Renal cortex interstitium (tissue), 11 donors: ENCODE data around the gene SYNM. TPM values are rescaled to one million over a fixed set of nuclear protein-coding genes. Genes with fewer than 3 reads are reported as not detected.
A peak's percentile ranks its signal among the peaks of the same experiment; 100 is the strongest.

Experiments used
- DNase-seq, 11 donors: peaks; one replicate each; pipeline ENCODE4 v3.0.0-alpha.2; 2013; ENCODE audit warnings: low read depth in 9 of 11, low spot score in 4 of 11; ENCODE audit errors: extremely low read depth in 1 of 11
- polyA plus RNA-seq, 3 donors: library from polyadenylated mRNA; unstranded; fragments of 120-200 nt; gene quantifications; one replicate each; pipeline ENCODE4 v1.2.1, GENCODE V29; 2013; ENCODE audit not compliant: insufficient read length in 3 of 3

The SYNM gene
- polyA plus RNA-seq, 3 donors, result 1.8 to 2.2 (median 1.9) TPM

DNA sequence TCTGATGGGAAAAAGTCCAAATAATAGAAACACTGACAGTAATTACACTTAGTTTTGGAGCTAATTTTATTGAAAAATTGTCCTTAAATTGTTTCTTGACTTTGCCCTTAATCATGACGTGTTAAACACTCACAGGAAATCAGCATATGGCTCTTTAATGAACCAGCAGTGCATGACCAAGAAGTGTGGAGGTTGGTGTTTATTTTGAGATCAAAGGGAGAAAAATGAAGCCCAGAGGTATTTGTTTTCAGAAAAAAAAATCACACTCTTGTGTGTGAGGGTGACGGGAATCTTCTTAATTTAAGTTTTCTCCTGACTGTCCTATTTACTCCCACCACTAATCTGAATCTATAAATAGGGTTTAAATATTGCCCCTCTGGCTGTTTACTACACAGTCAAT, 28.8 kb upstream of the SYNM start:
- DNase-seq, result no peak

DNA sequence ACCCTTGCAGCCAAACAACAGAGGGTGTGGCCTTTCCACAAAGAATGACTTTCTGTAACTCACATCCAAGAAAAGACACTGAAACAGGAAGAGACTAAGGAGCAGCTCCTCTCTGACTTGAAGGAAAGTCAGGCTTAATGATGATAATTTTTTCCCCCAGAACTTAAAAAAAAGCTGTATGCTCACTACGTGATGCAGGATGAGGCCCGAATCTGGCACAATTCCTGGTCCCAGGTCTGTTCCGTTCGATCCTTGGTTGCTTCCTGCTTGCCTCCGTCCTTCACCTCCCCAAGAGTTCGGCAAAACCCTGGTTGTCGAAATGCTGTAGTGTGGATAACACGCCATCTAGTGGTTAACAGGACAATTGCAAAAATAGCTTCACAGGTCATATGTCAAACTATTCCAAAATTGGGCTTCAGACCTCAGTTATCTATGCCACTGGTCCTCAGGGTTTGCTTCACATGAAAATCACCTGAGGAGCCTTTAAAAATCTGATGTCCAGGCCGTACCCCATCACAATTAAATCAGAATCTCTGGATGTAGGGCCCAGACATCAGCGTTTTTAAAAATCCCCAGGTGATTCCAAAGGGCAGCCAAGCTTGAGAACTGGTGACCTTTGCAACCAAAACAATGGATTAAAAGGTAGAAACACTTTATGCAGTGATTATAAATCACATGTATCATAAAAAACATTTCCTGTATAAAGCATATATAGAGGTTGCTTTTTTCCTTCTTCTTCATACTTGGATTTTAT, 28.1 kb upstream of the SYNM start:
- peak in 10 of 11 donors; percentile 46 to 75 (median 62) for DNase-seq

DNA sequence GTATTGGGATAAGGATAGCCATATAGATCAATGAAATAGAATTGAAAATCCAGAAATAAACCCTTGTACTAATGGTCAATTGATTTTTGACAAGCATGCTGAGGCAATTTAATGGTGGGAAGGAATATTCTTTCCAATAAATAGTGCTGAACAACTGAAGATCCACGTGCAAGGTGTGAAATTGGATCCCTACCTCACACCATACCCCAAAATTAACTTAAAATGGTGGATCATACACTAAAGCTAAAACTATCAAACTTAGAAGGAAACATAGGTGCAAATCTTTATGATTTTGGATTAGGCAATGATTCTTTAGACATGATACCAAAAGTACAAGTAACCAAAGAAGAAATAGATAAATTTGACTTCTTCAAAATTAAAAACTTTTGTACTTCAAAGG, 22.1 kb upstream of the SYNM start:
- DNase-seq, result no peak

DNA sequence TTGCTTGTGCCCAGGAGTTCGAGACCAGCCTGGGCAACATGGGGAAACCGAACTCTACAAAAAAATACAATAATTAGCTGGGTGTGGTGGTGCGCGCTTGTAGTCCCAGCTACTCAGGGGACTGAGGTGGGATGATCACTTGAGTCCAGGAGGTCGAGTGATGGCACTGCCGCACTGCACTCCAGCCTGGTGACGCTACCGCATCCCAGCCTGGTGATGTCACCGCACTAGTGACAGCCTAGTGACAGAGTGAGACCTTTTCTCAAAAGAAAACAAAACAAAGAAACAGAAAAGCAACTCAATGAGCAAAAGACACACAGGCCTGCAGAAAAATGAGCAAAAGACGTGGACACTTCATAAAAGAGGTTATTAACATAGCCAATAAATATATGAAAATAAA, 19.9 kb upstream of the SYNM start:
- no peak for DNase-seq

DNA sequence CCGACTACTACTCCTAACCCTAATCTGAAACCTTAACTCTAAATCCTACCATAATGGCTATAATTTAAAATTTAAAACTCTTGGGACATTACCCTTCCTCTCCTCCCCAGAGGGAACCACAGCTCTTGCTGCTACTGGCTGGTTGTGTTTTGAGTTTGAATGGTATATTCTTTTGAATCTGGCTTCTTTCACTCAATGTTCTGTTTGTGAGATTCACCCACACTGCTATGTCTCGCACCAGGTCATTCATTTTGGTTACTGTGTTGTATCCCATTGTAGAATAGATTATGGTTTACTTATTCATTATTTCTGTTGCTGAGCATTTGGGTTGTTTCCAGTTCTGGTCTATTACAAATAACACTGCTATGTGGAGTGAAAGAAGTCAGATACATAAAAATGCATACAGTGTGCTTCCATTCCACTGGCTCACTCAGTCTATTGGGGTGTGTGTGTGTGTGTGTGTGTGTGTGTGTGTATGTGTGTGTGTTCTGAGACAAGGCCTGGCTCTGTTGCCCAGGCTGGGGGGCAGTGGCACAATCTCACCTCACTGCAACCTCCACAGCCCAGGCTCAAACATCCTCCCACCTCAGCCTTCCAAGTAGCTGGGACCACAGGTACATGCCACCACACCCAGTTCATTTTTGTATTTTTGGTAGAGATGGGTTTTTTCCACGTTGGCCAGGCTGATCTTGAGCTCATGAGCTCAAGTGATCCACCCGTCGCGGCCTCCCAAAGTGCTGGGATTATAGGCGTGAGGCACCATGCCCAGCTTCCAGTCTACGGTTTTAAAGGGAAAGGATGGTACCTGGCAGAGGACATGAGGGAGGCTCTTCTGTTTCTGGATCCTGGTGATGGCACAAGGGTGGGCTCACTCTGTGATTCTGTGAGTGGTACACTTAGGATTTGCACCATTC, 19.2 kb upstream of the SYNM start:
- no peak for DNase-seq

DNA sequence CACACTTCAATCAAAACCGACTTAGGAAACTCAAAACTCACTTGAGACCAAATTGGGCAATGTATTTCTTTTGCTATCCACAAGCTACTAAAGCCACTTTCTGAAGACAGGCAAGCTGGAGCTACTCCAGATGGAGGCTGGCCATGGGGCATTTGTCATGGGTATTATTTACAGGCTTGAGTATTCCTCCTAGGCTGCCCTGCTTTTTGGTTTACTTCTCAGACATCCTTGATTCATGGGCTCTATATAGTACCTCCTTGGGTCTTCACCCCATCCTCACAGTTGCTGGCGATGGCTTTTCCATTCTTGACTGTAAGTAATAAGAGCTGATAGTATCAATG, 18.6 kb upstream of the SYNM start:
- DNase-seq, result no peak

DNA sequence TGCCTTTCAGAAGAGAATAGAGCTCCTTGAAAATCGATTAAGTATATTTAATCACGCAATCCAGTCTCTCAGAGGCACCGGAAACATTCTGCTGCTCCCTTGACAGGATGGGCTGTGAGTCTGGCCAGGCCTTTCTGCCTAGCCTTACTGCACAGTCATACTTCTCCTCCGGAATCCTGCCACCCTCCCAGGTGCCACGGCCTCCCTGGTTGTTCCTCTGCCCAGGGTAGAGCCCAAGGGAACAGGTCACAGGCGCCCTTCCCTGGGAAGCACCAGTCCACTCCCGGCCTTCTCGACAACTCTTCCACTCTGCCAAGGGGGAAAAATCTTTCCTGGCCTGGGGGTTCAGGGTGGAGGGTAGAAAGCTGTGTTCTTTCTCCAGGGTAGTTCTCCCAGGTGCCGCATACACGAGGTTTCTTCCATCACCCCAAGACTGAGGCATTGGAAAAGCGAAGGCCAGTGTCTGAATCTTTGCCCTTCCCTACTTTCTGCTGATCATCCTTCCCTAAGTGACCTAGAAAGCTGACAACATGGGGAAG, 17.4 kb upstream of the SYNM start:
- DNase-seq, result no peak

DNA sequence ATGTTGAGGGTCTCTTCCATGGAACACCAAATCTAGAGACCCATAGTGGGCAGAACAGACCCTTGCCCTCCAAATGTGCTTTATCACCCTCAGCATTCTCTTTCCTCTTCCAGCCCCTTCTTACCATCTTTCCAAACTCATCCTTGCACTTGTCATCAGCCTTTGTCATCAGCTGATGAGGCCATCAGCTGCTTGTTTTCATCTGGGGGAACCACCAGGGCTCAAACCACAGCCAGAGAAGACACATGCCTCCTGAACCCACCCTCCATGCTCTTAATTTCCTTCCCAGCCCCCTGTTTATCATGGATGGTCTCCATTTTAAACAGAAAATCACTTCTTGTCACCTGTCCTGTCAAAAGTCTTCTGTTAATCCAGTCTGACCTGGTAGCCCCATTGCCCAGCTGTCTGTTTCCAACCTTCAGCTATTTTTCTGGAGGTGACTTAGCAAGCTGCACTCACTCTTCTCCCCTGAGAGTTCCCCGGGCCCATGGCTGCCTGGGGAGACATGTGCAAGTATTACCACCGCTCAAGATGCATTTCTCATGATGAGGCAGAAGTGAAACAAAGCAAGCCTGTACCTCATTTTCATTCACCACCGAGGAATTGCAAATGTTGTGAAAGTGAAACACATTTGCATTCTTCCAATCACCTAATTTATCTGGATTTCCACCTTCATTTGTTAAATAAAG, 14.7 kb upstream of the SYNM start:
- DNase-seq, result no peak

DNA sequence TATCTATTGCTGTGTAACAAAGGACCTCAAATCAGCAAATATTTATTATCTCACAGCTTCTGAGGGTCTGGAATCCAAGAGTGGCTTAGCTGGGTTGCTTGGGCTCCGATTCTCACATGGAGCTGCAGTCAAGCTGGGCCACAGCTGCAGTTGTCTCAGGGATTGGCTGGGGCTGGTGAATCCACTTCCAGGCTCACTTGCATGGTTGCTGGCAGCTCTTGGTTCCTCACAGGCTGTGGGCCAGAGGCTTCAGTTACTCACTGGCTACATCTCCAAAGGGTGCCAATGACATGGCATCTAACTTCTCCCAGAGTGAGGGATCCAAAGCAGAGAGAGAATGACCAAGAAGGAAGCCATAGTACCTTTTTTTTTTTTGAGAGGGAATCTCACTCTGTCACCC, 13.9 kb upstream of the SYNM start:
- DNase-seq, result no peak

DNA sequence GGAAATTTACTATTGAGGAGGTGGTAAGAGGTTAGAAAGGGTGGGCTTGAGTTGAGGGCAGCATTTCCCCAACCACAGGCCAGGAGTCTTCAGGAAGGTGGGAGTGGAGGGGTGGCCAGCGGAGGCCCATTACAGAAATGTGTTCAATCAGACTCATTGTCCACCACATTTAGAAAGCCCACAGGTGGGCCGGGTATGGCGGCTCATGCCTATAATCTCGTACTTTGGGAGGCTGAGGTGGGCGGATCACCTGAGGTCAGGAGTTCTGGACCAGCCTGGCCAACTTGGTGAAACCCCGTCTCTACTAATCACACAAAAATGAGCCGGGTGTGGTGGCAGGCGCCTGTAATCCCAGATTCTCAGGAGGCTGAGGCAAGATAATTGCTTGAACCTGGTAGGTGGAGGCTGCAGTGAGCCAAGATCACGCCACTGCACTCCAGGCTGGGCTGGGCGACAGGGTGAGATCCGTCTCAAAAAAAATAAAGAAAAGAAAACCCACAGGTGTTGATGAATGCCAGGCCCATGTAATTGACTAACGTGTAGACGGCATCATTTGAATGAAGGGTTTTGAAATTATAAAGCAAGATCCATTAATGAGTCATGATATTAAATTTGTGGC, 12.2 kb upstream of the SYNM start:
- DNase-seq, result no peak

DNA sequence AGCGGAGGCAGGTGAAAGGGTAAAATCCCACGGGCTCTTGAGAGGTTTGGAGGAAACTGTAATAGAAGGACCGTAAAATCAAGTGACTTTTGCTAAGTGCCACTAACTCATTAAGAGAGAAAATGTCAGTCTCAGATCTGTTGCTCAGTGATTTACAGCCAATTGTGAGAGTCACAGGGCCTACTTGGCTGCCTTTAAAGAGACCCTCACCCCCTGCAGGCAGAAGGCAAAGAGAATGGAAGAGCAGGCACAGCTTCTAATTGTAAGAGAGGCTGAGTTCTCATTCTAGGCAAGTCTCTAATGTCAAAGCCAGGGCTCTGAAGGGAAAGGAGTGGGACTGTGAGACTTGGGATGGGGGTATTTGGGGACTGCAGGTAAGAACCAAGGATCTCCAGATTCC, 9.3 kb upstream of the SYNM start:
- DNase-seq, result no peak

DNA sequence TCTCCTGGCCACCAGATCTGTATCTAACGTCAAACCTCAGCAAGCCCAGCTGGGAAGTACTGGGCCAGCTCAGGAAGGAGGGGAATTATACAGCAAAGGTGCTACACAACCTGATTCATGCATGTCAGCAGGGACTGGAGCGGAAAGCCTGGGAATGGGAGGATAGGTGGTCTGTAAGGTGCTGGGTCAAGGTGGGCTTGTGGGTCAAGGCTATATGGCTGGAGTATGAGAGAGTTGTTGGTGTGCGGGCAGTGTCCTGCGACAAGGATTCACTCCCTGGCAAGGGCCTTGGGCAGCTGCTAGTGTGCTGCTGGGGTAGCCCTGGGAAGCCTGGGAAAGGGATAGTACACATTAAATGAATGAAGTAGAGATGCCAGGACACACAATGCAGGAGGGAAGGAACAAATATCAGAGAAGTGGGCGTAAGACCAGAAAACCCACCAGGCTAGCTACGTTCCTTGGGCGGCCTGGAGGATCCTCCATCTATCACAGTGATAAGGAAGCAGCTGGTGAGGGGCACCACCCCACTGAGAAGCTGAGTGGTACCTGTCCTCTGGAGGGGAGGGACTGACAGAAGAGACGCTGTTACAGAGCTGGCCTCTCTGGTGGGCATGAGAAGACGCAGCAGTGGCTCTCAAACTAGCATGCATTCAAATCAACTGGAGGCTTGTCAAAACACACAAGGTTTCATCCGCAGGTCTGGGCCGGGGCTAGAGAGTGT, 8.5 kb upstream of the SYNM start:
- DNase-seq, result no peak

DNA sequence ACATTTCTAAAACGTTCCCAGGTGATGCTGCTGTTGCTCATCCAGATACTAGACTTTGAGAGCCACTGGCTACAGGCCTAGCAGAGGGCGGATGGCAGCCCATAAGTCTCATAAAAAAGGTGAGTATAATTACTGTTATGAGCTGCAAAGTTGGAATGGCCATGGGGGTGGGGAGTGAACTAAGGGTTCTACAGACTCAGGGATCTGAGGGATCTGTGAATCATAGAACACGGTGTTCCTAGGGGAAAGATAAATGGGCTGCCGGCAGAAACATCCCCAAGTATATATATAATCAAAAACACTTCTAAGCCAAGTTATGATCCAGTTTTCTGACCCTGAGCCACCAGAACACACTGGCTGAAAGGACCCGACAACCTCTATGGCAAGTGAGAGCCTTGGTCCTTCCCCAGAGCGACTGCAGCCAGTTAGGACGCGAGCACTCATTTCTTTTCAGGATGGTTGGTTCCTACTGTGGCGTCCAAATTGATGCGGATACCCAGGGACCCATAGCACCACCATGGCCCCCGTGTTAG, 7.9 kb upstream of the SYNM start:
- DNase-seq, result no peak

DNA sequence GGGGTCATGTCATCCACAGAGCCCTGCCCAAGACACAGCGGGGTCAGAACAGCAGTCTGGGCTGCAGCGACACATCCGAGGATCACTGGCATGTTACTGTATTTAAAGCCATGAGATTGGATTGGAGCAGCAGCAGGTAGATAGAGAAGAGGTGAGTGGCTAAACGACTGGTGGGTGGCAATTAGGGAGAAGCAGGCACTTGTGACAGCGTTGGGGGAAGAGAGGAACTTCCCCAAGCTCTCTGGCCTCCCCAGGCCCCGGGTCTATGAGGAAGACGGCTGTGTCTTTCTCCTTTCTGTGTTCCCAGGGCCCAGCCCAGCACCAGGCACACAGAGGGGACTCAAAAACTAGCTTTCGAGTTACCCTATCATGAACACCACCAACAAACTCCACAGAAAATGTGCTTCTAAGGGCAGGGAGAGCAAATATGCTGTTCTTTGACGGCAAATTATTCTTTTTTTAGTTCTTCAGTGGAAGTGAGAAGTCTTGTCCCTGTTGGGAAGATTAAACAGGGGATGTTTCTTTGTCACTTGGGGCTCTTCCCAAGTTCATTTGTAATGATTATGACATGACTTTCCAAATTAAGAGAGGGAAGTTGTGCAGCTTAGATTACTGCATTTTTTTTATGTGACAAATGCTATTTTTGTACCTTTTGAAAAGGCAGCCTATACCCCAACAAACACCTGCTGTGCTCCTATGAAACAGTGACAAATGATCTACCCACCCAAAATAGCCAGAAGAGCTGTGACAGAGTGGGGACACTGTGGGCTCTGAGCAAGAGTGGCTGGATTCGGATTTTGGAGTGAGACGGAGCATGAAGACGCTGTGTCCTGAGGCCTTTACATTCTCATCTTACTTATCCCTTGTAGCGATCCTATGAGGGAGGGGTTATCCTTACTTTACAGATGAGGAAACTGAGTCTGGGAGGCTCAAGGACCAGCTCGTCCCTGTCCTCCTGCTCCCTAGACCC, 7.2 kb upstream of the SYNM start:
- no peak for DNase-seq

DNA sequence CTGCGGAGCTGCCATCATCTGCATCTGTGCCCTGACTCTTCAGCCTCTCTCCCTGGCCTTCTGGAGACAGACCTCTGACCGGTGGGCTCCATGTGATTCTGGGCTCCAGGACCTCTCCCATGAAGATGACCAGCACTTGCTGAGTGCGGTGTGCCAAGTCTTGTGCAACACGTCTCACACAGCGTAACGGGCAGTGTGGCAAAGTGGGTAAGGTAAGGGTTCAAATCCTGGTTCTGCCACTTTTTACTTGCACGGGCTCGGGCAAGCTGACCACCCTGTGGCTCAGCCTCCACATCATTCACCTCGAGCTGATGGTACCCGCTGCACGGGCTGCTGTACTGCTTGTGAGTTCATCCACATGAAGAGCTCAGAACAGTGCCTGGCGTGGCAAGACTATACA, 6.5 kb upstream of the SYNM start:
- DNase-seq, result no peak

DNA sequence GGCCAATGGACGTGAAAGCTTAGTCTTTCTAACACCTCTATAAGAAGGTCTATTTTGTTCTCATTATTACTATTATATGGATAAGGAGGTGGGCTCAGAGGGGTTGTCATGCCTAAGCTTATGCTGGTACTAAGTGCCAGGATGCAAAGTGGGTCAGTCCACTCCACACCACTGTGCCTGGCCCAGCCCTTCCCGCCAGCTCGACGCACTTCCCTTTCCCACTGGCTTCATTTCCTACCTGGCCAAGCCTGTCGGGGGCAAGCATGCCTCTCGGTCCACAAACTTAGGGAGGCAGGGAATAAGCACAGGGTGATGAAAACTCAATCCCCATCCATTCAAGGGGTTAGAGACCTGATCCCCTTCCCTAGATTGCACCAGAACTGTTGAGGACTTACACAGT, 5.9 kb upstream of the SYNM start:
- no peak for DNase-seq

DNA sequence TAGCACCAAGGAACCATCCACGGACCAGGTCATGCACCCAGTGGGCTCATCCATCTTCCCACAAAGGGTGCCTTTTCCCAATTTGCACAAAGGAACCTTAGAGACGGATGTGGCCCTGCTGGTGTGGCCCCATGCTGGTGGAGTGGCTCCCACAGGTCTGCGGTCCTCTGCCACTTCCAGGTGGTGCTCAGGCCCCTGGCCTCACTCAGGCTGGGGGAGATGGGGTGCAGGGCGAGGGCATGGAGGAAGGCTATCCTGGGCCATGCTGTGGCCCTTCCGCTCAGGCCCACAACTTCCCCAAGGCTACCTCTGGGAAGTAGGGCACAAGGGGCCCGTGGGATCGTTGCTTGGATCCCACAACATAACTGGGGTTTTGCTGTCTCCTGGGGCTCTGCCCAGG, 5.2 kb upstream of the SYNM start:
- DNase-seq, result no peak
